ELR (cell line): Measurements from ENCODE around the gene SLC16A1.
"Not testable (repeated sequence)": the region's sequence is repeated elsewhere in the genome, so short reads cannot be mapped to it uniquely, and the experiment has no call there.

Experiments used
- DNase-seq: peaks from one replicate; pipeline ENCODE4 v3.0.0-alpha.2; 2015; ENCODE audit warnings: low read depth

The SLC16A1 gene

DNA sequence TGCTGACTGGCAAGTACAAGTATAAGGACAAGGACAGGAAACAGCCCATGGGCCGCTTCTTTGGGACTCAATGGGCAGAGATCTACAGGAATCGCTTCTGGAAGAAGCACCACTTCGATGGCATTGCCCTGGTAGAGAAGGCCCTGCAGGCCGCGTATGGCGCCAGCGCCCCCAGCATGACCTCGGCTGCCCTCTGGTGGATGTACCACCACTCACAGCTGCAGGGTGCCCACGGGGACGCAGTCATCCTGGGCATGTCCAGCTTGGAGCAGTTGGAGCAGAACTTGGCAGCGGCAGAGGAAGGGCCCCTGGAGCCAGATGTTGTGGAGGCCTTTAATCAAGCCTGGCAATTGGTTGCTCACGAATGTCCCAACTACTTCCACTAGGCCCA is 32.0 kb downstream of the SLC16A1 start:
- no peak for DNase-seq

DNA sequence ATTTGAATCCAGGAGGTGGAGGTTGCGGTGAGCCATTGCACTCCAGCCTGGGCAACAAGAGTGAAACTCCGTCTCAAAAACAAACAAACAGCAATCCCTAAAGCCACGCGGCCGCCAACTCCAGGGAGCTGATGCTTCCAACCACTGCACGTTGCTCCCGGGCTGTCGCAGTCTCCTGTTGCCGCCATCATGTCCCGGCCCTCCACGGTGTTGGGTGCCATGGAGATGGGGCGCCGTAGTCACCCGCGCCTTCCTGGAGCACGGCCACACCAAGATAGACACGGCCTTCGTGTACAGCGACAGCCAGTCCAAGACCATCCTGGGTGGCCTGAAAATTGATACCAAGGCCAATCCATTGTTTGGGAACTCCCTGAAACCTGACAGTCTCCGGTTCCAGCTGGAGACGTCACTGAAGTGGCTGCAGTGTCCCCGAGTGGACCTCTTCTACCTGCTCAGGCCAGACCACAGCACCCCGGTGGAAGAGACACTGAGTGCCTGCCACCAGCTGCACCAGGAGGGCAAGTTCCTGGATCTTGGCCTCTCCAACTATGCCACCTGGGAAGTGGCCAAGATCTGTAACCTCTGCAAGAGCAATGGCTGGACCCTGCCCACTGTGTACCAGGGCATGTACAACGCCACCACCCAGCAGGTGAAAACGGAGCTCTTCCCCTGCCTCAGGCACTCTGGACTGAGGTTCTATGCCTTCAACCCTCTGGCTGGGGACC is 32.6 kb downstream of the SLC16A1 start:
- DNase-seq, result no peak

DNA sequence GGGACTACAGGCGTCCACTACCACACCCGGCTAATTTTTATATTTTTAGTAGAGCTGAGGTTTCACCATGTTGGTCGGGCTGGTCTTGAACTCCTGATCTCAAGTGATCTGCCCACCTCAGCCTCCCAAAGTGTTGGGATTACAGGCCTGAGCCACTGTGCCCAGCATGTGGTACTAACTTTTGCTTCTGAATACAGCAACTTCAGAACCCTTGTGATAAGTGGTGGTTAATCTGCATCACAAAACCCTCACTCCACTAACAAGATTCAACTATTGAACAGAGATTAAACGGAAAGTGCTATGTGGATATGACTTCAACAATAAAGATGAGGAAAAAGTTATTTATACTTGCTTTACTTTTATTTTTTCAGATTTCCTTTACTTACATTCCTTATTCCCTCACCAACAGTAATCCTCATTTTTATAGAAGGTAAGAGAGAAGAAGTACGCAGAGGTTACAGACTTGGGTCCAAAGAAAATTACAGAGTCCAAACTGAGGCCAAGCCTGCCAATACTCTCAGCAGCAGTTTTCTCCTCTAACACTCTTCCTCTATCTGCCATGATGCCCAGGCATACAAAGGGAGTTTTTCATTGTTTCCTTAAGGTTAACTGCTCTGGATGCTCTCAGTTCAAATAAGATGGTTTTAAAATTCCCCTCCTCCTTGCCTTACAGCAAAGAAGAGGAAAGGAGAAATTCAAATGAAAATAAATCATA is 44.3 kb downstream of the SLC16A1 start:
- no peak for DNase-seq

DNA sequence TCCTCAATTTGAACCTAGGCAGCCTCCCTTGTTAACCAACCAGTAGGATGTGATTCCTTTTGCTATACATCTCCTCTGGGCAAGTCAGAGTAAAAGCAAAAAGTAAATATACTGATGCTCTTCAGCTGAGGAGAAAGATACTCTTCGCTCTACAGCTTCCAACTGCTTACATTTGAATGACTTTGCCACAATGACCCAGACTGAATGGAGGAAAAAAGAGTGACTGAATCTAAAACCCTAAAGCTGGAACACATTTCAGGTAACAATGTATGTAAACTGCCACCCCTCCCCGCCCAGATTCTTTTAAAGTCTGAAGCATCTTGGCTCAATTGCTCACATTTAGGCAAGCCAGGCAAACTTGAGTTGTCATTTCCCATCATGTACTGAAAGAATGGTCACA is 46.1 kb downstream of the SLC16A1 start:
- DNase-seq, result no peak

DNA sequence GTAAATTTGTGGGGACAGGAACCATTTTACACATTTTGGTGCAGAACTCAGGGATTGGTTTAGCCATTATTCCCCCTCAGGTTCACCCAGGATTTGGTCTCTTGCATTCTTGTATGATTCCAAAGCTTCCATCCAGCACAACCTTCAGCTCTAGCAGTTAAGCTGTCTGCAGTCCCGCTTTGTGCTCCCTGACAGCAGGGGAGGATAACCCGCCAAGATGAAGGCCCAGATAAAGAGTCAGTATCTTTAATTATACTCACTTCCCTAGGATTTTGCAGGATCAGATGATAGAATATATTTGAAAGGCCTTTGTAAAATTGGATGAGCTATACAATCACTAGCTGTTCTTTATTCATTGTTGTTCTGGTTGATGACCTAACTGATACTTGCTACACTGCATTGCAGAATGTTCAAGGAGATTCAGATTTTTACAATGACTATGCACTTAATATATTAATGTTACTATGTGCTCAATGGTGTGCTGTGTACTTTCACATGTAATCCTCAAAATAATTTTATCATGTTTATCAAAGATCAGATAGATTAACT is 49.8 kb downstream of the SLC16A1 start:
- DNase-seq, result no peak

DNA sequence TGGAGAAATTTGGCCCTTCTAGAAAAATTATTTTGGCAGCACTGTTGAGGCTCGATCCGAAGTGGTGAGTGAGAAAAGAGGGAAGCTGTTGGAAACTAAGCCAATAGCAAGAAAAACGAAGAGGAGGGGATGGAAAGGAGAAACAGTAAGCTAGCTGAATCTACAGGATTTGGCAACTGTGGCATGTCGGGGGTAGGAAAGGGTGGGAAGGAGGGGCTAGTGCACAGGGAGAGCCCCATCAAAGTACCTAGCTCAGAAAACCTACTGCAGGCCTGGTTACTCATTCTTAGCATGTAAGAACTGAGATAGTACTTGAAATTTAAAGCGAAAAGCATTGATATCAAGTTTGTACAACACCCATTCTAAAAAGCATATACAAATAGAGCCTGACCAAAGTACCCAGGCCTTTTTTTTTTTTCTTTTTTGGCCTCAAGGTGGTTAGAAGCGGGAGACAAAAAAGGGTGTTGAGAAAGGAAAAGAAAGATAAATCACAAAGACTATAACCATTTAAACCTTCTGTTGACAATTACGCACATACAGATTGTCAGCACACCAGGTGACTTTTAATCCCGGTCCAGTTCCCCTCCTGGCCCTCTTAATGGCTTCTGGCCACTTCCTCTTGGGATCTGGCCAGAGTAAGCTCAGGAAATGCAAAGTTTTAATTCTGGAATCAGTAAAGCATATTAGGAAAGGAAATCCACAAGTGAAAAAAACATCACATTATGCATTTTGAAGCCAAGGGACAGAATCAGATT is 50.4 kb downstream of the SLC16A1 start:
- DNase-seq, result peak; percentile 13

DNA sequence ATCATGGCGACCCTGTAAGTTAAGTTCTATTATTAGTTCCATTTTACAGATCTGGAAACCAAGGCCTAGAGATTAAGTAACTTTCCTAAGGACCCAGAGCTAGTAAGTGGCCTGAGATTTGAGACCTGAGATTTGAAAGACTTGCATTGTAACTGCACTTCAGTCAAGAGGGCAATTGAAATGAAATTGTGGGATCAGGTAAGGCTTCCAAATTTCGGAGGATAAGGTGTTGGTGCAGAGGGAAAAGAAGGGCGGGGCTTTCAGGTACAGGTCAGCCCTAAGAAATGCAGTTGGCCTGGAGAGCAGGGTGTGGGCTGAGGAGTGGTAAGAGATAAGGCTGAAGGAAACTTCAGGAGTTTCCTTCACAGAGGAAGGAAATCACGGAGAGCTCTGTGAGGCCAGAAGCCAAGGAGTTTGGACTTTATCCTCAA is 51.1 kb downstream of the SLC16A1 start:
- DNase-seq, result no peak

DNA sequence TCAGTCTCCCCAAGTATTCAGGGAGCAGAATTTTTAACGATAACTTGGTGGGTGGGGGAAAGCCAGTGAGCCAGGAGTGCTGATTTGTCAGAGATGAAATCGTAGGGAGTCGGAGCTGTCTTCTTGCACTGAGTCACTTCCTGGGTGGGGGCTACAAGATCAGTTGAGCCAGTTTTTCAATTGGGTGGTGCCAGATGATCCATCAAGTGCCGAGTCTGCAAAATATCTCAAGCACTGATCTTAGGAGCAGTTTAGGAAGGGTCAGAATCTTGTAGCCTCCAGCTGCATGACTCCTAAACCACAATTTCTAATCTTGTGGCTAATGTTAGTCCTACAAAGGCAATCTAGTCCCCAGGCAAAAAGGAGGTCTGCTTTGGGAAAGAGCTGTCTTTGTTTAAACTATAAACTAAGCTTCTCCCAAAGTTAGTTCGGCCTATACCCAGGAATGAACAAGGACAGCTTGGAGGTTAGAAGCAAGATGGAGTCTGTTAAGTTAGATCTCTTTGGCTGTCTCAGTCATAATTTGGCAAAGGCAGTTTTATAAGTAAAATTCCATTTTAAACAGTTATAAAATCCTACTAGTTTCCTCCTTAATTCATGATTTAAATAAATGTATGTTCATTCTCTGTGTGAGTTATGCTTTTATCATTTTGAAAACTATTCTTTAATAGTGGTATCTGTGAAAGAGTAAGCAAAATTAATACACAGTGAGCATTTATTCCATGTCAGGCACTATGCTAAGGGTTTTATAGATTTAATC is 51.7 kb downstream of the SLC16A1 start:
- peak; percentile 97 for DNase-seq

DNA sequence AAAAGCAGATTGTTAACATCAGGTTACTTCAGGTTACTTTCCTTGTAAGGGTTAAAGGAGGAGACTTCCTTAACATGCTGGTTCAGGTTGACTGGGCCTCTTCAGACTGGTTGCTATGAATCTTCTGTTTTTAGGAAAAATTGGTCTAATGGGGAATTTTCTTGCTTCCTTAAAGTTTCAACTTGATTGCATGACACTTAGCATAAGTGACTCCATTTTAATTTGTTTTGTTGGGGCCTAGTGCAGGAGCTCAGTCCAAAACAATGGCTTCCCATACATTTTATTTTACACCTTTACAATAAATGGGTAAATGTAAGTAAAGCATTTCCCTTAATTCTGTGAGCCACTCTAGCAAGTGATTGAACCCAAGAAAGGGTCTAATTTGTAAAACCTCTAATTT is 53.8 kb downstream of the SLC16A1 start:
- DNase-seq, result no peak

DNA sequence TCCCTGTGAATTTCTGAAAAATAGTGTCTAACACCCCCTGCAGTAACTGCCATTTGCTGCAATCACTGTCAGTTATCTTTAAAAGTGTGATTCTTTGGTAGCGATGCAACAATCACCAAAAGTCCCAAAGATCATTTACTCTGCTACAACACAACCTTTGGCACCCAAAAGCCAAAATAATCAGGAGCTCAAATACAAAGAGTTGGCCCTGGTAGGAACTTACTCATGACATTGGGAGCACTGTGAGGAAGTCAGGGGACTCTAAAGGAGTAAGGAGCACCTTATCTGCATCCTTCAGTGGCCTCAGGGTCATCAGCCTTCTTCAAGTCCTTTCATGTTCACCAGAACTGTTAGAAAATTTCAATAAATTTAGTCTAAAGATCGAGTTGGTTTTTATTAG is 54.6 kb downstream of the SLC16A1 start:
- no peak for DNase-seq

DNA sequence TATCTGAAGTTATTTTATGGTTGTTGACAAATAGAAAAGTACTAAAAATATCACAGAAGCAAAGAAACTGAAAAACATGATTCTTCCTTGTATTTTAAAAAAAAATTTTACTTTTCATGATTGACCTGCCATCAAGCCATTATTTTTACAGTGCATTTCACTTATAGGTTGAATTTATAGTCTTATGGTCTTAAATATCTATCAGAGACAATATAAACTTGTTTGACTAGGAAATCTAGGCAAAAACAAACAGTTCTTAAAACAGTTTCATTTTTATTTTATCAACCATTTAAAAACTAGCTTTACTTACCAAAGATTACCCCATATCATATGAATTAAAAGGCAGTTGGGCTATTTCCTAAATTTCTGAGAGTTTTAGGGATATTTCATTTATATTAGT is 59.2 kb downstream of the SLC16A1 start:
- no peak for DNase-seq

DNA sequence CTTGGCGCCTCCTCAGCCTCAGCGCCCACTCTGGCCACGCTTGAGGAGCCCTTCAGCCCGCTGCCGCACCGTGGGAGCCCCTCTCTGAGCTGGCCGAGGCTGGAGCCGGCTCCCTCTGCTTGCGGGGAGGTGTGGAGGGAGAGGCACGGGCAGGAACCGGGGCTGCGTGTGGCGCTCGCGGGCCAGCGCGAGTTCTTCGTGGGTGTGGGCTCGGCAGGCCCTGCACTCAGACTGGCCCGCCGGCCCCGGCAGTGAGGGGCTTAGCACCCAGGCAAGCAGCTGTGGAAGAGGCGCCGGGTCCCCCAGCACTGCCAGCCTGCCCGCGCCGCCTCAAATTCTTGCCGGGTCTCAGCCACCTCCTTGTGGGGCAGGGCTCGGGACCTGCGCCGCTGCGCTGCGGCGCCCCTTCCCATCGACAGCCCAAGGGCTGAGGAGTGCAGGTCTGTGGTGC is 61.4 kb downstream of the SLC16A1 start:
- DNase-seq, result no peak

DNA sequence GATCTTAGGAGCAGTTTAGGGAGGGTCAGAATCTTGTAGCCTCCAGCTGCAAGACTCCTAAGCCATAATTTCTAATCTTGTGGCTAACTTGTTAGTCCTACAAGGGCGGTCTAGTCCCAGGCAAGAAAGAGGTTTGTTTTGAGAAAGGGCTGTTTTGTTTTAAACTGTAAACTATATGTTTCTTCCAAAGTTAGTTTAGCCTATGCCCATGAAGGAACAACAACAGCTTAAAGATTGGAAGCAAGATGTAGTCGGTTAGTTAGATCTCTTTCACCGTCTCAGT is 62.0 kb downstream of the SLC16A1 start:
- no peak for DNase-seq

DNA sequence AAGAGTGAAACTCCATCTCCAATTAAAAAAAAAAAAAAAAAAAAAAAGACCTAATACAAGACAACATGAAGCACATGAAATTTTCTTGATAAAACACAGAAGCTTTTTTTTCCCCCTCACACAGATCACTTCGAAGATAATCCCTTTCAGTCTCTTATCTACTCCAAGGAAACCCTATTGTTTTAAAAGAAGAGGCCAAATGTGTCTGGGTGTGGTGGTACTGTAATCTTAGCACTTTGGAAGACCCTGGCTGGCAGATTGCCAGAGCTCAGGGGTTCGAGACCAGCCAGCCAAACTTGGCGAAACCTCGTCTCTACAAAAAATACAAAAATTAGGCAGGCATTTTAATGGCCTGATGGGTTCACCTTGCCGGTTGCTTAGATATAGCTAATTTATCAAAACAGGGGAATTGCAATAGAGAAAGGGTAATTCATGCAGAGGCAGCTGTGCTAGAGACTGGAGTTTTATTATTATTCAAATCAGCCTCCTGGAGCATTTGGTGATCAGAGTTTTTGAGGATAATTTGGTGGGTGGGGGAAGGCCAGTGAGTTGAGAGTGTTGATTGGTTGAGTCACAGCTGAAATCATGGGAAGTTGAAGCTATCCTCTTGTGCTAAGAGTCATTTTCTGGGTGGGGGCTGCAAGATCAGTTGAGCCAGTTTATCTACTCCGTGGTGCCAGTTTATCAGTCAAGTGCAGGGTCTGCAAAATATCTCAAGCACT is 62.5 kb downstream of the SLC16A1 start:
- DNase-seq, result no peak

DNA sequence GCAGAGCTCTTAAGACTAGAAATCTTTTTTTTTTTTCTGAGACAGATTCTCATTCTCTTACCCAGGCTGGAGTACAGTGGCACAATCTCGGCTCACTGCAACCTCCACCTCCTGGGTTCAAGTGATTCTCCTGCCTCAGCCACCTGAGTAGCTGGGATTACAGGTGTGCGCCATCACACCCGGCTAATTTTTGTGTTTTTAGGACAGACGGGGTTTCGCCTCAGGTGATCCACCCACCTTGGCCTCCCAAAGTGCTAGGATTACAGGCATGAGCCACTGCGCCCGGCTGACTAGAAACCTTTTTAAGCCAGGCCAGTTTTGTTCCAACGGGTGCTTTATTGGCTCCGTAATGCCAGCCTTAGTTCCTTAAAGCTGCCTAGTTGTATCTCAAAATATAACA is 66.1 kb downstream of the SLC16A1 start:
- DNase-seq, result not testable (repeated sequence)

DNA sequence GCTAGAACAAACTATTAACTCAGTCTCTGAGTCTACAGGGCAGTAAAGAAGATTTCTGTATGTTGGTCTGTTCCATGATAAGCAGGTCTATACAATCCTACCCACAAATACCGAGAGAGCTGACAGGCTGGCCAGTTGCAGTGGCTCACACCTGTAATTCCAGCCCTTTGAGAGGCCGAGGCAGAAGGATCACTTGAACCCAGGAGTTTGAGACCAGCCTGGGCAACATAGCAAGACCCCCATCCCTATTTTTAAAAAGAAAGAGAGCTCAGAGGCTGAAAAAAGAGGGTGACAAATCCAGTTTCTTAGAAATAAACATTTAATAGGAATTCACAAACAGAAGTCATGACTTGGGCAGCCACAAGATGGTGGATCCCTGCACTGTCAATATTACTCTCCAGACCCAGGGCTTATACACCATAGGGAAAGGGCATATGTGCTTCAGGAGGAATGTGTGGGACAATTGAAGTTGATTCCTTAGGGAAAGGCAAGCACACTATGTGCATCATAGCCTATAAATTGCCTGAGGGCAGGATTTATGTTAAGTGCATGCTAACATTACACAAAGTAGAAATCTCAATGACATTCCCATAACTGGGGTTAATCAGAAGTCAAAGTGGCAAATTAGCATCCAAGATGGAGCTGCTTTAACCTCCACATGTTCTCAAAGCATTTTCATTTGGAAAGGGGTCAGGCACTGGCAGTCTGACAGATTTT is 66.8 kb downstream of the SLC16A1 start:
- DNase-seq, result peak; percentile 36

DNA sequence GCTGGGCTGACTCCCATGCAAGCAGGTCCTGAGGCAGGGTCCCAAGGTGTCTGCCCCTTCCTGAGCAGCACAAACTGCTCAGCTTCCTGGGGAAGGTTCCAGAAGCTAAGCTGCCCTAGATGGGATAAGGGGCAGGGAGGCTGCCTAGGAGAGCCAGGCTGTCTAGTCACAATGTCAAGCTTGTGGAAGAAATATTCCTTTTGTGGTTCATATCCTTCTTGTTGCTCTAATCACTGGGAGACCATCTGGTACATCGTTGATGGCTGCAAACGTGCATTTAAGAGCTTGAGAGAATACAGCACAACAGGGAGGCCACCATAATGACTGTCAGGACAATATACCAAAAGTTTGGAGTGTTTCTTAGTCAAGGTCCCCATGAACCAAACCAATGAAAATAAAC is 67.4 kb downstream of the SLC16A1 start:
- no peak for DNase-seq

DNA sequence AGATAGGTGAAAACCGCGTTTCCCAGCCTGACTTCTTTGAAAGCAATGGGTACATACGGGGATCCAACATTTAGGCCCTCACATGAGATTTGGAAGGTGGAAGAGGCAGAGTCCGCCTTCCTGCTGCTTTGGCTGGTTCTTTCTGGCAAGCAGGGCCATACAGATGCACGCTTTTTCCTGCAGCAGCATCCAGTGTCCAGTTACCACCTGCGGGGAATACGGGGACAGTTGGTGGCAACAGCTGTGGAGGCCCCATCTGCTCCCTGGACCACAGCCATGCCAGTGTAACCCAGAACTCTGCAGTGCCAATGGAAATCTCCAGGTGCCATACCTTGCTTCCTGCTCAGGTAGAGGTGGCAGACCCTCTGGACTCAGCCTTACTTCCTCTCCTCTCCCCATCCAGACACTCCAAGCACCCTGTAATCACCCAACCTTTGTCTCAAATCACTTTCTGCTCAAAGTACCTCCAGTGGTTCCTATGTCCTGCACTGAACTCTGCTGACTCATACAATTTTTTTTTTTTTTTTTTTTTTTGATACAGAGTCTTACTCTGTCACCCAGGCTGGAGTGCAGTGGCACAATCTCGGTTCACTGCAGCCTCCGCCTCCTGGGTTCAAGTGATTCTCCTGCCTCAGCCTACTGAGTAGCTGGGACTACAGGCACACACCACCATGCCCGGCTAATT is 68.3 kb downstream of the SLC16A1 start:
- no peak for DNase-seq

DNA sequence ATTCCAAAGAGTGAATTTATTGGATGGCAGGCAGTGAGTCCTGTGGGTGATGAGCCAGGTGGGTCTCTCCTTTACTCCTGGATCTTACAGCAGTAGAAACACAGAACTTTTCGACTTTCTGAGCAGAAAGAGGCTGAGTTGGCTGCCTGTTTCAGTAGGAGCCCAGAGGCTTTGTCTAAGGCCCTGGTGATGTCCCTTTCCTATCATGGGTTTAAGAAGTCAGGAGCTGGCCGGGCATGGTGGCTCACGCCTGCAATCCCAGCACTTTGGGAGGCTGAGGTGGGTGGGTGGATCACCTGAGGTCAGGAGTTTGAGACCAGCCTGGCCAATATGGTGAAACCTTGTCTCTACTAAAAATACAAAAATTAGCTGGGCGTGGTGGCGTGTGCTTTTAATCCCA is 71.0 kb downstream of the SLC16A1 start:
- not testable (repeated sequence) for DNase-seq

DNA sequence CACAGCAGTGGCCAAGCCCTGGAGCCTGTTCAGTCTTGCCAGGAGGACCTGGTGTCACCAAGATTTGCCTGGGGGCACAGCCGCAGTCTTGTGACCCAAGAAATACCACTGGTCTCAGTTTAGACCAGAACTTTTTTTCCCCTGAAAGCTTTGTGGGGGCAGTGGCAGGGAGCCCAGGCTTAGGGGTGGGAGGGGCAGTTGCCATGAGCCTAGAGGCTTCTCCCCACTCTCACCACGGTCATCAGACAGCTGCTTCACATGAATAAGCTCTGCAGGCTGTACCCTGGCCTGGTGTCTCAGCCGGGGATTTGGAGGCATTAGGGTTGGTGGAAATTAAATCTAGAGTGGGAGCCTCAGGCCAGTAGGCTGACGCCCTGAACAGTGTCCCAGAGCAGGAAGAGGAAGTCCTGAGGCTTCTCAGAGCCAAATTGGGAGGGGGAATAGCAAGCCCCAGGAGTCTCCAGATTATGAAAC is 73.7 kb downstream of the SLC16A1 start:
- no peak for DNase-seq
